Ishikawa (cell line): Measurements from ENCODE around the gene ABCE1.

Experiments used
- CREB1 ChIP-seq: IDR thresholded peaks from 2 replicates; pipeline ENCODE4 v1.6.1; 2012; ENCODE audit warnings: low read depth
- EGR1 ChIP-seq: IDR thresholded peaks from 2 replicates; pipeline ENCODE4 v1.6.1; 2012
- TEAD4 ChIP-seq: IDR thresholded peaks from 2 replicates; pipeline ENCODE4 v1.6.1; 2012
- YY1 ChIP-seq: IDR thresholded peaks from 2 replicates; pipeline ENCODE4 v1.6.1; 2012; ENCODE audit warnings: low read depth
- TF ChIP-seq, protein P1 (sequence below): IDR thresholded peaks from 2 replicates; pipeline ENCODE4 v1.6.1; 2012; ENCODE audit warnings: low read depth, mild to moderate bottlenecking
- TF ChIP-seq, protein P2 (sequence below): IDR thresholded peaks from 2 replicates; pipeline ENCODE4 v1.6.1; 2012

The ABCE1 gene

GRCh38 chr4:145177906-145178538 is 79.9 kb downstream of the ABCE1 start:
- TF ChIP-seq CREB1 (no peak), TEAD4 (no peak), EGR1 (no peak), YY1 (no peak)
- TF ChIP-seq, protein P1, sequence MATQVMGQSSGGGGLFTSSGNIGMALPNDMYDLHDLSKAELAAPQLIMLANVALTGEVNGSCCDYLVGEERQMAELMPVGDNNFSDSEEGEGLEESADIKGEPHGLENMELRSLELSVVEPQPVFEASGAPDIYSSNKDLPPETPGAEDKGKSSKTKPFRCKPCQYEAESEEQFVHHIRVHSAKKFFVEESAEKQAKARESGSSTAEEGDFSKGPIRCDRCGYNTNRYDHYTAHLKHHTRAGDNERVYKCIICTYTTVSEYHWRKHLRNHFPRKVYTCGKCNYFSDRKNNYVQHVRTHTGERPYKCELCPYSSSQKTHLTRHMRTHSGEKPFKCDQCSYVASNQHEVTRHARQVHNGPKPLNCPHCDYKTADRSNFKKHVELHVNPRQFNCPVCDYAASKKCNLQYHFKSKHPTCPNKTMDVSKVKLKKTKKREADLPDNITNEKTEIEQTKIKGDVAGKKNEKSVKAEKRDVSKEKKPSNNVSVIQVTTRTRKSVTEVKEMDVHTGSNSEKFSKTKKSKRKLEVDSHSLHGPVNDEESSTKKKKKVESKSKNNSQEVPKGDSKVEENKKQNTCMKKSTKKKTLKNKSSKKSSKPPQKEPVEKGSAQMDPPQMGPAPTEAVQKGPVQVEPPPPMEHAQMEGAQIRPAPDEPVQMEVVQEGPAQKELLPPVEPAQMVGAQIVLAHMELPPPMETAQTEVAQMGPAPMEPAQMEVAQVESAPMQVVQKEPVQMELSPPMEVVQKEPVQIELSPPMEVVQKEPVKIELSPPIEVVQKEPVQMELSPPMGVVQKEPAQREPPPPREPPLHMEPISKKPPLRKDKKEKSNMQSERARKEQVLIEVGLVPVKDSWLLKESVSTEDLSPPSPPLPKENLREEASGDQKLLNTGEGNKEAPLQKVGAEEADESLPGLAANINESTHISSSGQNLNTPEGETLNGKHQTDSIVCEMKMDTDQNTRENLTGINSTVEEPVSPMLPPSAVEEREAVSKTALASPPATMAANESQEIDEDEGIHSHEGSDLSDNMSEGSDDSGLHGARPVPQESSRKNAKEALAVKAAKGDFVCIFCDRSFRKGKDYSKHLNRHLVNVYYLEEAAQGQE: no peak
- TF ChIP-seq, protein P2, sequence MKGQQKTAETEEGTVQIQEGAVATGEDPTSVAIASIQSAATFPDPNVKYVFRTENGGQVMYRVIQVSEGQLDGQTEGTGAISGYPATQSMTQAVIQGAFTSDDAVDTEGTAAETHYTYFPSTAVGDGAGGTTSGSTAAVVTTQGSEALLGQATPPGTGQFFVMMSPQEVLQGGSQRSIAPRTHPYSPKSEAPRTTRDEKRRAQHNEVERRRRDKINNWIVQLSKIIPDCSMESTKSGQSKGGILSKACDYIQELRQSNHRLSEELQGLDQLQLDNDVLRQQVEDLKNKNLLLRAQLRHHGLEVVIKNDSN: no peak

DNA sequence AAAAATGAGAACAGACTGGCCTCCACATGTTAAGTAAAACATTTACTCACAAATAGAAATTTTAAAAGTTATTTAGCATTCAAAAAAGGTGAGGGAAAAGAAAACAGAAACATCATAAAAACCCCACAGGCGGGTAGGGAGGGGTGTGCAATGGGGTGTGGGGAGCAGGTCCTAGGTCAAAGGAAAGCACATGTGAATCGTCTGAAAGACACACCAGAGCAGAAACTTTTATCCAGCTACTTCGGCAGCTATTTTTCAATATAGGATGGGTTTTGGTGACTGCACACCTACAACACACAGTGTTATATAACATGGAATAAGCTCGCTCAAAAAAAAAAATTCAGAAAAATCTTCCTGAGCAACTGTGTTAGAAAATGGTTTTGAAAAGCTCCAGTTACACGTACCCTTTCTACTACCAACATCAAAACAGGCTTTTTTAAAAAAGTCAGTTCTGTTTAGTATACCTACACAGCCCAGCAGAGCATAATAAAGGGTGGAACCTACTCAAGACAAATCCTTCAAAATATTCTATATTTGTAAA is 80.7 kb downstream of the ABCE1 start:
- TF ChIP-seq CREB1: no peak
